HG02852 (cell line): Measurements from ENCODE around the gene ENDOU.
"Not testable (repeated sequence)": the region's sequence is repeated elsewhere in the genome, so short reads cannot be mapped to it uniquely, and the experiment has no call there.

Source experiments
- ATAC-seq: cut with Tn5 transposase; IDR thresholded peaks from one replicate; pipeline ENCODE4 v1.9.1; 2021; ENCODE audit warnings: mild to moderate bottlenecking, moderate library complexity; ENCODE audit not compliant: unreplicated experiment

ENDOU gene

DNA sequence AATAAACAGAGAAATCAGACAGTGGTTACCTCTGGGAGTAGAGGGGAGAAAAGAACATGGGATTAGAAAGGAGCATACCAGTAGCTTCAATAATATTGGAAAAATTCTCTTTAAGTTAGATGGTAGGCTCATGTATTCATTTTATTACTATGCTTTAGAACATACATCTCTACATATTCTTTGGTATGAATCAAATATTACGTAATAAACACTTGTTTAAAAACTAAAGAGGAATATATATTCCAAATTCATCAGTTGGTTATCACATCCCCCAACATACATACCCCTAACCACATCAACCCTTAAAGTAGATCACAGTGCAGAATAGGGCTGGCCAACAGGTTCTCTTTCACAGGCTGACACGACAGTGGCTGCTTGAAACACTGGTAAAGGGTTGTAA is 25.0 kb downstream of the ENDOU start:
- no peak for ATAC-seq

DNA sequence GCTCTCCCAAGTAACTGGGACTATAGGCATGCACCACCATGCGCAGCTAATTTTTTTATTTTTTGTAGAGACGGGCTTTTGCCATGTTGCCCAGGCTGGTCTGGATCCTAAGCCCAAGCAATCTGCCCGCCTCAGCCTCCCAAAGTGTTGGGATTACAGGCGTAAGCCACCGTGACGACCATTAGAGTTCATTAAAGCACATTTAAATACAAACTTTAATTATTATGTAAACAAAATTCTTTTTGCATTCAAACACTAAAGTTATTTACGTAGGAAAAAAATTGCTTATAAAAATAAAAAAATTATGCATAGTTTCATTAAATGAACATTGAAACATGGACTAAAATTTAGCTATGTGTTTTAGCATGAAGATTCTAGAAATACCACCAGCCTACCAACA is 26.7 kb downstream of the ENDOU start:
- no peak for ATAC-seq

DNA sequence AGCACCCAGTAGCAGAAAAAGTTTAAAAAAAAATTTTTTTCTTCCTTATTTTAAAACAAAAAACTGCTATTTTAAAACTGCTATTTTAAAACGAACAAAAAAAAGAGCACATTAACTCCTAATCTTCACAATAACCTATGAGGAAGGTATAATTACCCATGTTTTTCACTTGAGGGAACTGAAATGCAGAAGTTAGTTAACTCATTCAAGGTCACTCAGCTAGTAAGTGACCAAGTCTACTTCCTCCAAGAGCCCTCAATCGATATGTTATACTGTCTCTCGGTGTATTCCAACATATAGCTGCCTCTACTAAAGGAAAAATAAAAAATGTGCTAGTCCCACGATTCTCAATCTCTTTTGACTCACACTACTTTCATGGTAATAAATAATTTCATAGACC is 27.2 kb downstream of the ENDOU start:
- peak; percentile 51 for ATAC-seq

DNA sequence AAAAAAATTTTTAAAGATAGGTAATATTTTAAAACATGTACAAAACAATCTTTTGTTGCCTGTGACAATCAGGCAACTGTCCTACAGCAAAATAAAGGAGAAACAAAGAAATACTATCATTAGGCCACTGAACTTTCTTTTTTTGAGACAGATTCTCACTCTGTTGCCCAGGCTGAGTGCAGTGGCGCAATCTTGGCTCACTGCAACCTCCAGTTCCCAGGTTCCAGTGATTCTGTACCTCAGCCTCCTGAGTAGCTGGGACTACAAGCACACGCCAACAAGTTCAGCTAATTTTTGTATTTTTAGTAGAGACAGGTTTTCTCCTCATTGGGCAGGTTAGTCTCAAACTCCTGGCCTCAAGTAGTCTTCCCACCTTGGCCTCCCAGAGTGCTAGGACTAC is 36.1 kb downstream of the ENDOU start:
- ATAC-seq, result no peak

DNA sequence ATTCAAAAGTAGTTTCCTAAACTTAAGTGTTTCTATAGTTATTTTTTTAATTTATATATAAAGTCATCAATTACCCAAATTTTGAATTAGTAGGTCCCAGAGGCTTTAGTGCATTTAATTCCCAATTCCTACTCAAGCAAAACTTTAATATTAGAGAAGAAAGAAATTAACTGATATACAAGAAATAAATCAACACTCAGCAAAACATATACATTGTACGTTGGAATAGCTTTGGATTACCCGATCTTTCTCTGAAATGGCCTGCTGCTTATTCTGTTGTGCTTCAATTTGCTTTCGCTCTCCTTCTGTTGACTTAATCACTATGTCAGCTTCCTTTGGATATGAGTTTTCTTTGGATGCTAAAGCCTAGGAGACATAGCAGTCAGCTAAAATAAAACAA is 37.7 kb downstream of the ENDOU start:
- no peak for ATAC-seq

DNA sequence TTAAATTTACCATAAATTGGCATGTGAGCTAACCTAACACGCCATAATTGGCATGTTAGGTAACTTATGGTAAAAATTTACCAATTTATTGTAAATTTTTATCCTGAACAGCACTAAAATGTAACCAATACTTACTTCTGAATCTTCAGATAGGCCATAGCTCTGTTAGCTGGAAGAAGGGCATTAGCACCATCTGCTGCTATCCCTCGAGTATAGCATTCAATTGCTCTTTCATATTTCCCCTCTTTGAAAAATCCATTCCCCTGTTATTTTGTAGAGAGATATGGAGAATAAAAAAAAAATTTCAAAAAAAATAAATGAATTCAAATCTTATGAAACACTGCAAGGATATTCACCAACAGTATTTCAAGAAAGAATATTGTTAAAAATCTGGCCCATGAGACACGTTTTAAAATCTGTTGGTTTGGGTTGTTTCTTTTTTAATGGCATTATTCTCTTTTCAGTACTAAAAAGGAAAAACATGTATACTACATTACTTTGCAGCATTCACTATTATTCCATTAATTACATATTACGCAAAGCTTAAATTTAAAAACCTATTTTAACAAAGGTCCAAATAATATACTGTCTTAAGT is 38.5 kb downstream of the ENDOU start:
- no peak for ATAC-seq

DNA sequence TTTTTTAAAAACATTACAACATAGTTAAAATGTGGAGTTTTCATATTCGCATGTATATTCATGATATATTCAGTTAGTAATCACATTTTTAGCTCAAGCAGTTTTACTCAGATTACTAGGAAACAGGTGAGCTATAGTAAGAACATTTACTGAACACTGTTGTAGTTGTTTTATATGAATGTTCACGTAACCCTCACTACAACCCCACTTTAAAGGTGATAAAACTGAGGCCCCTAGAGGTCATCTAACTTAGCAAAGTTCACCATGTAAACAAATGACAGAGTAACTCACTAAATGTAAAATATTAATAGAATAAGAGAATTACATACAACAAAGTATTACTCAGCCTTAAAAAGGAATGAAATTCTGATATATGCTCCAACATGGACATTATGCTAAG is 45.5 kb downstream of the ENDOU start:
- no peak for ATAC-seq

DNA sequence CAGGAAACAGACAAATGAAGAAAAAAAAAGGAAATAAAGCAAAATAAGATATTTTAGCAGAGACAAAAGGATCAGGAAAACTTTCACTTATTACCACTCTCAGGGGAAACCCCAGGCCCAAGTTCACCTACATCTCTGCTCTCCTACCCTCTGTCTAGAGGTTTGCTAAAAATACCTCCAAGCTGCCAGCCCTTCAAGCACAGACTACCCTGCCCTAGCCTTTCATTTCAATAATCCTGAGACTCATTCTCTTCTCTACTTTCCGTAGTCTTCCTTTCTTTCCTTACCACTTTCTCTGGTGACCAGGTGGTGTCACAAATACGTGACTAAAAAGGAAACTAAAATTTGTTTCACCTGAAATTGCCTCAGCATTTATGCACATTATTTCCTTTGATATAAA is 53.2 kb downstream of the ENDOU start:
- no peak for ATAC-seq

DNA sequence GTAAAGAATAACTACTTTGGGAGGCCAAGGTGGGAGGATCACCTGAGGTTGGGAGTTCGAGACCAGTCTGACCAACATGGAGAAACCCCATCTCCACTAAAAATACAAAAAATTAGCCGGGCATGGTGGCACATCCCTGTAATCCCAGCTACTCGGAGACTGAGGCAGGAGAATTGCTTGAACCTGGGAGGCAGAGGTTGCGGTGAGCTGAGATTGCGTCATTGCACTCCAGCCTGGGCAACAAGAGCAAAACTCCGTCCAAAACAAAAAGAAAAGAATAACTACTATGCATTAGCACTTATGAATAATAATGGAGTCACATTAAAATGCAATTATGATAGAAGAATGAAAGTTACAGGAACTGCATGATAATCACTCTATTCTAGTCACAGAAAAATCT is 57.4 kb downstream of the ENDOU start:
- not testable (repeated sequence) for ATAC-seq
